ENCODE measurements around the gene SLC27A4. TPM values are rescaled to one million over a fixed set of nuclear protein-coding genes. Genes with fewer than 3 reads are reported as not detected.

SLC27A4 gene
- total and polyA plus RNA-seq, 12 donors: 6.6 to 40.0 (median 20.6) TPM

DNA sequence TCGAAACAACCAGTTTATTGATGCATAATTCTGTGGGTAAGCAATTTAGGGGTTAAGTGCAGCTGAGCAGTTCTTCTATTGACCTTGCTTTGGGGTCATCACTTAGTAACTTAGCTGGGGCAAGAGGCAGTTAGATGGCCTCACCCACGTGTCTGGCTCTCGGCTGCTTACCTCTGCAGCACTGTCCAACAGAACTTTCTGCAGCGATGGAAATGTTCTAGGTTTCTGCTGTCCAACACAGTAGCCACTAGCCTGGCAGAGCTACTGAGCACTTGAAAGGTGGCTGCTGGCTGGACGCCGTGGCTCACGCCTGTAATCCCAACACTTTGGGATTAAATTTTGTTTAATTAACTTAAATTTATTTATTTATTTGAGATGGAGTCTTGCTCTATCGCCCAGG, 17.8 kb downstream of the SLC27A4 start:
- no peak for DNase-seq
- Histone ChIP-seq H3K27me3 (no peaks in the 10 kb centered on the region), H3K9me3 (replicated peaks in 1 of 3) (no peaks in the 10 kb centered on the region), H3K27ac (no peak overlapping the region), H3K4me3 (no peak overlapping the region), H3K36me3 (replicated peaks in 1 of 2) (peaks cover 0 to 13% of the 10 kb centered on the region in 2 donors), H3K4me1 (replicated peaks in 1 of 2) (peaks cover 4 to 12% of the 10 kb centered on the region in 2 donors)
- 71 to 75% (median 73%) methylated on average over 8 of the region's 8 CpGs for WGBS, 4 donors
- intact Hi-C loops (cut with DNase I): no loop called here
- TF ChIP-seq POLR2A (IDR thresholded peaks at IDR 0.05): no peak
- TF ChIP-seq, protein P1, sequence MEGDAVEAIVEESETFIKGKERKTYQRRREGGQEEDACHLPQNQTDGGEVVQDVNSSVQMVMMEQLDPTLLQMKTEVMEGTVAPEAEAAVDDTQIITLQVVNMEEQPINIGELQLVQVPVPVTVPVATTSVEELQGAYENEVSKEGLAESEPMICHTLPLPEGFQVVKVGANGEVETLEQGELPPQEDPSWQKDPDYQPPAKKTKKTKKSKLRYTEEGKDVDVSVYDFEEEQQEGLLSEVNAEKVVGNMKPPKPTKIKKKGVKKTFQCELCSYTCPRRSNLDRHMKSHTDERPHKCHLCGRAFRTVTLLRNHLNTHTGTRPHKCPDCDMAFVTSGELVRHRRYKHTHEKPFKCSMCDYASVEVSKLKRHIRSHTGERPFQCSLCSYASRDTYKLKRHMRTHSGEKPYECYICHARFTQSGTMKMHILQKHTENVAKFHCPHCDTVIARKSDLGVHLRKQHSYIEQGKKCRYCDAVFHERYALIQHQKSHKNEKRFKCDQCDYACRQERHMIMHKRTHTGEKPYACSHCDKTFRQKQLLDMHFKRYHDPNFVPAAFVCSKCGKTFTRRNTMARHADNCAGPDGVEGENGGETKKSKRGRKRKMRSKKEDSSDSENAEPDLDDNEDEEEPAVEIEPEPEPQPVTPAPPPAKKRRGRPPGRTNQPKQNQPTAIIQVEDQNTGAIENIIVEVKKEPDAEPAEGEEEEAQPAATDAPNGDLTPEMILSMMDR (IDR thresholded peaks at IDR 0.05): no peak

DNA sequence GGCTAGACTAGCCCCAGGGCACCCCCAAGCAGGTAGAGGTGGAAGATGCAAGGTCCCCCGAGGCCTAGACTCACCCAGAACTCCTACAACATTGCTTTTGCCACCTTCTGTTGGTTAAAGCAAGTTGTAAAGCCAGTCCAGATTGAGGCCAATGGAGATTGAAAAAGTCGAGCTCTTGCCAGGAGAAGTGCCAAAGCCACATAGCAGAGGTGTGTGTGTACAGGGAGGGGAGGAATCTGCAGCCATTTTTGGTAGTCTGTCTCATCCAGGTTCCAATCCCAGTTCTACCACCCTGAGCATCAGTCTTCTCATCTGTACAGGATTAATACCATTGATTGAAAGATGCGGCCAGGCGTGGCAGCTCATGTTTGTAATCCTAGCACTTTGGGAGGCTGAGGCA, 18.5 kb downstream of the SLC27A4 start:
- Histone ChIP-seq H3K27me3 (no peaks in the 10 kb centered on the region), H3K27ac (no peak overlapping the region), H3K4me1 (replicated peaks in 1 of 2) (peaks cover 4 to 12% of the 10 kb centered on the region in 2 donors), H3K9me3 (replicated peaks in 1 of 3) (no peaks in the 10 kb centered on the region), H3K36me3 (replicated peaks in 1 of 2) (peaks cover 0 to 13% of the 10 kb centered on the region in 2 donors), H3K4me3 (no peak overlapping the region)
- intact Hi-C loops (cut with DNase I): no loop called here
- WGBS, 4 donors: 86 to 100% (median 89%) methylated on average over 3 to 4 of the region's 4 CpGs
- no peak for DNase-seq
- TF ChIP-seq, protein P1 (IDR thresholded peaks at IDR 0.05): no peak
- TF ChIP-seq POLR2A (IDR thresholded peaks at IDR 0.05): no peak

DNA sequence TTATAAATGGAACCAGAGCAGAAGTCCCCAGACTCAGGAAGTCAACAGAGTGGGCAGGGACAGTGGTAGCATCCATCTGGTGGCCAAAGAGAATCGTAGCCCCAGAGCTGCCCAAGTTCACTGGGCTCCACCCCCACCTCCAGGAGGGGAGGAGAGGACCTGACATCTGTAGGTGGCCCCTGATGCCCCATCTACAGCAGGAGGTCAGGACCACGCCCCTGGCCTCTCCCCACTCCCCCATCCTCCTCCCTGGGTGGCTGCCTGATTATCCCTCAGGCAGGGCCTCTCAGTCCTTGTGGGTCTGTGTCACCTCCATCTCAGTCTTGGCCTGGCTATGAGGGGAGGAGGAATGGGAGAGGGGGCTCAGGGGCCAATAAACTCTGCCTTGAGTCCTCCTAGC, 20.5 kb downstream of the SLC27A4 start:
- no peak for DNase-seq
- intact Hi-C loops (cut with DNase I): loop anchor here (5.0 kb wide), 2 partner anchors 46 to 51 kb away; no protein-coding TSS in a partner anchor
- WGBS, 4 donors: 60 to 80% (median 68%) methylated on average over 1 to 2 of the region's 2 CpGs; no CpG with 5 or more reads in 1 of the 4 donors
- peaks cover 0 to 5% of the 10 kb centered on the region in 2 donors for H3K36me3 ChIP-seq (replicated peaks in 1 of 2)
- H3K27ac ChIP-seq: peak overlapping the region in 1 of 5 donors; percentile 77
- peaks cover 4 to 22% of the 10 kb centered on the region in 2 donors for H3K4me1 ChIP-seq (replicated peaks in 1 of 2)
- no peaks in the 10 kb centered on the region for H3K9me3 ChIP-seq (replicated peaks in 1 of 3)
- no peaks in the 10 kb centered on the region for H3K27me3 ChIP-seq
- TF ChIP-seq, protein P1 (IDR thresholded peaks at IDR 0.05): no peak
- no peak for TF ChIP-seq POLR2A (IDR thresholded peaks at IDR 0.05)
- H3K4me3 ChIP-seq: no peak overlapping the region

DNA sequence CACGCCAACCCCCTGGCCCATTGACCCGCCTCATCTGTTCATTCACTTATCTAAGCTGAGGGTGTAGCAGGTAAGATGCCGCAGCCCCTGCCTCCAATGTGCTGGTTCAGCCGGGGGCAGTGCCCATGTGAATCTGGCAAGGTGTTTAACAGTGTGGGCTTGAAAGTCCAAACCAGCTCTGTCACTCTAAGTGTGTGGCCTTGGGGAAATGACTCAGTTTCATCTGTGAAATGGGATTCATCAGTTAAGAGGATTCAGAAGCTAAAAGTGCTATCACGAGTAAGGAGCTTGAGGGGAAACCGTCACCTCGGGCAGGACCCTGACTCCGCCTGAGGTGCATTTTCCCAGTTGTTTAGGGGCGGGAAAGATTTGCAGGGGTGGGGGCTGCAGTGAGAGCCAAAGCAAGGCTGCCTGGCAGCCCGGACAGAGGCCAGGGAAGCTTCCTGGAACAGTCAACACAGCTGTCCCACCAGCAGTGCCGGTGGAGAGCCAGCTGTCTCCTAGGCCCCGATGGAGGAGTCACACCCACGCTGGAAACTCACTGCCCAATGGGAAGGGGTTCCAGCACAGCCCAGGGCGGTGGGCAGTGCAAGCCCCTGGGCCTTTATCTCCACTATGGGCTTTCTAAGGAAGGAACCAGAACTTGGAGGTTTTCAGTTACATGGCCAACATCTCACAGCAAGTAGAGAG, 21.1 kb downstream of the SLC27A4 start:
- Histone ChIP-seq H3K9me3 (replicated peaks in 1 of 3) (no peaks in the 10 kb centered on the region), H3K4me1 (replicated peaks in 1 of 2) (peaks cover 4 to 22% of the 10 kb centered on the region in 2 donors), H3K27me3 (no peaks in the 10 kb centered on the region), H3K4me3 (peak overlapping the region in 2 of 4 donors; percentile 38 to 55), H3K27ac (peak overlapping the region in 1 of 5 donors; percentile 77), H3K36me3 (replicated peaks in 1 of 2) (no peaks in the 10 kb centered on the region)
- intact Hi-C loops (cut with DNase I): loop anchor here (5.0 kb wide), 2 partner anchors 46 to 51 kb away; no protein-coding TSS in a partner anchor
- TF ChIP-seq, protein P1 (IDR thresholded peaks at IDR 0.05): no peak
- TF ChIP-seq POLR2A (IDR thresholded peaks at IDR 0.05): no peak
- no peak for DNase-seq
- WGBS, 4 donors: 47 to 64% (median 57%) methylated on average over 10 to 14 of the region's 14 CpGs
